Cardiac muscle cell (in vitro differentiated cells and primary cell): ENCODE data around the gene SLC24A1. TPM values are rescaled to one million over a fixed set of nuclear protein-coding genes. Genes with fewer than 3 reads are reported as not detected.

Experiments
- DNase-seq, 2 donors: peaks; one replicate each; pipeline versions ENCODE4 v3.0.0 to v3.0.0-alpha.2; 2010 to 2017; ENCODE audit warnings: low read depth in 1 of 2, low spot score in 1 of 2
- H3K27ac ChIP-seq: fragments of 200-600 bp; sonication (generic); 2 replicates; pipeline ENCODE4 v1.5.1; 2016
- H3K27me3 ChIP-seq: fragments of 200-600 bp; sonication (generic); 2 replicates; pipeline ENCODE4 v1.6.0; 2016; ENCODE audit warnings: control low read depth
- H3K36me3 ChIP-seq: fragments of 200-600 bp; sonication (generic); 2 replicates; pipeline ENCODE4 v1.5.1; 2016; ENCODE audit warnings: control low read depth
- H3K4me1 ChIP-seq: fragments of 200-600 bp; sonication (generic); 2 replicates; pipeline ENCODE4 v1.8.1; 2017; ENCODE audit warnings: low read depth, mild to moderate bottlenecking, mixed run types
- H3K4me3 ChIP-seq: fragments of 200-600 bp; sonication (generic); 2 replicates; pipeline ENCODE4 v1.5.1; 2016; ENCODE audit warnings: mild to moderate bottlenecking
- H3K9me3 ChIP-seq: fragments of 200-600 bp; sonication (generic); 2 replicates; pipeline ENCODE4 v1.5.1; 2017; ENCODE audit warnings: low read depth, mild to moderate bottlenecking, control low read depth
- polyA plus RNA-seq: library from polyadenylated mRNA; unstranded; fragments of >200 nt; fragmentation: Nextera tagmentation; extraction: Ambion mirVana; gene quantifications from 2 replicates; pipeline ENCODE4 v1.2.1, GENCODE V29; 2016
- total RNA-seq: library from RNA; depleted of rRNA; stranded (reverse); fragments of >200 nt; gene quantifications from 2 replicates; pipeline ENCODE4 v1.2.3, GENCODE V29; 2016
- TF ChIP-seq, protein P1 (sequence below): IDR thresholded peaks from 2 replicates; pipeline ENCODE4 v1.5.1; 2012; ENCODE audit warnings: low read depth, mild to moderate bottlenecking, low read length

SLC24A1 gene
- total and polyA plus RNA-seq, 2 experiments from 2014 or later = 1.1 to 5.2 TPM

- TF ChIP-seq, protein P1, sequence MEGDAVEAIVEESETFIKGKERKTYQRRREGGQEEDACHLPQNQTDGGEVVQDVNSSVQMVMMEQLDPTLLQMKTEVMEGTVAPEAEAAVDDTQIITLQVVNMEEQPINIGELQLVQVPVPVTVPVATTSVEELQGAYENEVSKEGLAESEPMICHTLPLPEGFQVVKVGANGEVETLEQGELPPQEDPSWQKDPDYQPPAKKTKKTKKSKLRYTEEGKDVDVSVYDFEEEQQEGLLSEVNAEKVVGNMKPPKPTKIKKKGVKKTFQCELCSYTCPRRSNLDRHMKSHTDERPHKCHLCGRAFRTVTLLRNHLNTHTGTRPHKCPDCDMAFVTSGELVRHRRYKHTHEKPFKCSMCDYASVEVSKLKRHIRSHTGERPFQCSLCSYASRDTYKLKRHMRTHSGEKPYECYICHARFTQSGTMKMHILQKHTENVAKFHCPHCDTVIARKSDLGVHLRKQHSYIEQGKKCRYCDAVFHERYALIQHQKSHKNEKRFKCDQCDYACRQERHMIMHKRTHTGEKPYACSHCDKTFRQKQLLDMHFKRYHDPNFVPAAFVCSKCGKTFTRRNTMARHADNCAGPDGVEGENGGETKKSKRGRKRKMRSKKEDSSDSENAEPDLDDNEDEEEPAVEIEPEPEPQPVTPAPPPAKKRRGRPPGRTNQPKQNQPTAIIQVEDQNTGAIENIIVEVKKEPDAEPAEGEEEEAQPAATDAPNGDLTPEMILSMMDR = no peak
- no peak overlapping the region for H3K27ac ChIP-seq
- DNase-seq = no peak
Measured at GRCh38 chr15:65579762-65580161, 42.0 kb upstream of the SLC24A1 start.

DNA sequence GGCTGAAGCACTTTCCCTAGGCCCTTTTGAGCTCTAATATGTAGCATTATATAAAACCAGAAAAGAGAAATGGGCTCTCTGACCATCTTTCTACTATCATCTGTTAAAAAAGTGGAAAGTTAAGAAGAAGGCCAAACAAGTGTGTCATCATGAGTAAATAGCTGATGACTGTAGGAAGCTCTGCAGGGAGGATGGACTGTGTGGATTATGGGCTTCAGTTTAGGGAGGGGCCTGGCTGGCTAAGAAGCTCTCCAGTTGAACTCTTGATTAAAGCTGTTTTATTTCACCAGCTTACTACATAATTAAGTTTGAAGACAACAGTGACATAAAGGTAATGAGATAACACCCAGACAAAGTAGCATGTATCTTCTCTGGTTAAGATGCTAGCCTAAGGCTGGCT, 41.5 kb upstream of the SLC24A1 start:
- H3K27me3 ChIP-seq = no peaks in the 10 kb centered on the region
- DNase-seq = peak in 1 of 2 donors; percentile 34
- TF ChIP-seq, protein P1 = no peak
- no peaks in the 10 kb centered on the region for H3K9me3 ChIP-seq
- peaks cover 9% of the 10 kb centered on the region for H3K4me1 ChIP-seq
- H3K4me3 ChIP-seq = no peak overlapping the region
- H3K36me3 ChIP-seq = peaks cover 72% of the 10 kb centered on the region
- H3K27ac ChIP-seq = peak overlapping the region; percentile 47

More at GRCh38 chr15:65579762-65580161, 42.0 kb upstream of the SLC24A1 start:
- Histone ChIP-seq H3K4me1 (peaks cover 9% of the 10 kb centered on the region), H3K27me3 (no peaks in the 10 kb centered on the region), H3K36me3 (peaks cover 71% of the 10 kb centered on the region), H3K4me3 (no peak overlapping the region), H3K9me3 (no peaks in the 10 kb centered on the region)

- H3K4me1 ChIP-seq = no peaks in the 10 kb centered on the region
- no peaks in the 10 kb centered on the region for H3K9me3 ChIP-seq
- TF ChIP-seq, protein P1 = no peak
- no peak overlapping the region for H3K27ac ChIP-seq
- no peaks in the 10 kb centered on the region for H3K27me3 ChIP-seq
- H3K36me3 ChIP-seq = peaks cover 60% of the 10 kb centered on the region
- DNase-seq = peak in 1 of 2 donors; percentile 69
- H3K4me3 ChIP-seq = no peak overlapping the region
Measured at GRCh38 chr15:65583701-65584100, 38.0 kb upstream of the SLC24A1 start.

DNA sequence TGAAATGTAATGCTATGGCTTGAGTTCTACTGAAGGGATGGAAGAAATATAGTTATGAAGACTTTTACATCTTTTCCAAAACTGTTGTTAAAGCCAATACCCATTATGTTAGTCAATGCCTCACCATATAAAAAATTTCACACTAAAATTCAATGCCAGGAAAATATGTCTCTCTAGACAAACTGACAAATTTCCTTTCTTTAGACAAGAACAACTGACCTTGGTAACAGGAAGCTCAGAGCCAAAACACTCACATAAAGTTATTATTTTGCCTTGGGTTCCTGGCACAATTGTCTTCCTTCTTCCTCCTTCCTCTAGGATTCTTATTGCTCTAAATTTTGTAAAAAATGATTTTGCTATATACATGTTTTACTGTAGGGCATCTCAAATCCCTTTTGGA, 37.5 kb upstream of the SLC24A1 start:
- H3K27me3 ChIP-seq = no peaks in the 10 kb centered on the region
- H3K9me3 ChIP-seq = no peaks in the 10 kb centered on the region
- TF ChIP-seq, protein P1 = no peak
- H3K36me3 ChIP-seq = peaks cover 59% of the 10 kb centered on the region
- no peak overlapping the region for H3K27ac ChIP-seq
- H3K4me3 ChIP-seq = no peak overlapping the region
- H3K4me1 ChIP-seq = no peaks in the 10 kb centered on the region
- DNase-seq = no peak

- Histone ChIP-seq H3K9me3 (no peaks in the 10 kb centered on the region), H3K27ac (no peak overlapping the region), H3K4me3 (no peak overlapping the region), H3K4me1 (no peaks in the 10 kb centered on the region), H3K36me3 (peaks cover 54% of the 10 kb centered on the region), H3K27me3 (no peaks in the 10 kb centered on the region)
- TF ChIP-seq, protein P1 = no peak
- DNase-seq = no peak
Measured at GRCh38 chr15:65587094-65587493, 34.6 kb upstream of the SLC24A1 start.

DNA sequence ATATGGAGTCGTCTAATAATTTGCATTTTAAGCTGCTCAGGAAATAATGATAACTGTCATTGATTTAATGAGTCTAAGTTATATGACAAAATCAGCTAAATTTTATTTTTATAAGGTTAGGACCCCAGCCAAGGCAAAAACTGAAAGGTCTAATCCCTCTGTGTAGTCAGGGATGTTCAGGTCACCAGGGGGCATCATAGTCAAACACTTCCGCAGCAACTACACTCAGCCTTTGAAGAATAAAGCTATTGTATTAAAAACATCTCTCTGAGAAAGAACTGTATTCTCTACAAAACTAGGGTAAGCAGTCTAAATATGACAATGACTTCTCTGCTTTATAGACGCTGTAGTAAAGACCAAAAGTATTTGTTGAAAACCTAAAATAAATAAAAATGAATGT, 25.8 kb upstream of the SLC24A1 start:
- no peaks in the 10 kb centered on the region for H3K27me3 ChIP-seq
- H3K4me3 ChIP-seq = no peak overlapping the region
- H3K36me3 ChIP-seq = peaks cover 69% of the 10 kb centered on the region
- peak; percentile 34 to 38 for DNase-seq
- H3K27ac ChIP-seq = no peak overlapping the region
- TF ChIP-seq, protein P1 = peak; percentile 44
- no peaks in the 10 kb centered on the region for H3K9me3 ChIP-seq
- no peaks in the 10 kb centered on the region for H3K4me1 ChIP-seq
